Breast epithelium (tissue), 4 donors: ENCODE results near the gene CGNL1. TPM values are rescaled to one million over a fixed set of nuclear protein-coding genes. Genes with fewer than 3 reads are reported as not detected.

Experiments used
- DNase-seq, 2 donors: peaks; one replicate each; pipeline ENCODE4 v3.0.0-alpha.2; 2019; ENCODE audit warnings: low spot score in 2 of 2
- H3K27ac ChIP-seq, 2 donors: fragments of 200-600 bp; sonication (generic) in 1 of 2; one replicate each; pipeline ENCODE4 v1.5.1; 2016 to 2019; ENCODE audit warnings: mild to moderate bottlenecking in 1 of 2
- H3K27me3 ChIP-seq, 2 donors: fragments of 200-600 bp; sonication (generic) in 1 of 2; one replicate each; pipeline versions ENCODE4 v1.5.1 to v1.6.0; 2017 to 2019; ENCODE audit warnings: control low read depth in 1 of 2, mild to moderate bottlenecking in 1 of 2
- H3K36me3 ChIP-seq: fragments of 200-600 bp; one replicate; pipeline ENCODE4 v1.5.1; 2019
- H3K4me1 ChIP-seq, 2 donors: fragments of 200-600 bp; sonication (generic); one replicate each; pipeline ENCODE4 v1.5.1; 2016 to 2019; ENCODE audit warnings: control low read depth in 1 of 2
- H3K4me3 ChIP-seq, 3 donors: fragments of 200-600 bp; sonication (generic); 1 replicate in 2 of 3; 2 replicates in 1 of 3; pipeline ENCODE4 v1.5.1; 2016 to 2019; ENCODE audit warnings: mild to moderate bottlenecking in 3 of 3, moderate library complexity in 2 of 3
- H3K9me3 ChIP-seq, 2 donors: fragments of 200-600 bp; sonication (generic) in 1 of 2; one replicate each; pipeline ENCODE4 v1.5.1; 2016 to 2019; ENCODE audit warnings: control low read depth in 1 of 2
- CTCF ChIP-seq, 3 donors: fragments of 450-650 bp; IDR thresholded peaks; one replicate each; pipeline ENCODE4 v1.5.1; 2016 to 2017; ENCODE audit warnings: antibody characterized with exemption in 3 of 3, mild to moderate bottlenecking in 3 of 3, moderate library complexity in 3 of 3
- POLR2A ChIP-seq: fragments of 450-650 bp; IDR thresholded peaks from one replicate; pipeline ENCODE4 v1.6.1; 2016; ENCODE audit warnings: antibody characterized with exemption, mild to moderate bottlenecking, moderate library complexity
- POLR2AphosphoS5 ChIP-seq, 3 donors: sonication (generic); formaldehyde crosslinking; IDR thresholded peaks; one replicate each; pipeline ENCODE4 v1.6.1; 2017; ENCODE audit warnings: antibody characterized with exemption in 3 of 3
- intact Hi-C: fragments of 100-400 bp; cut with DNase I; formaldehyde crosslinking; loops from one replicate; pipeline ENCODE4 v1.15.1; 2023; ENCODE audit warnings: low total_unique reads
- total RNA-seq, 3 donors: library from RNA; depleted of rRNA; stranded (reverse); fragments of >200 nt; gene quantifications; one replicate each; pipeline ENCODE4 v1.1.0, GENCODE V29; 2016

CGNL1 gene
- total RNA-seq, 3 donors from 2014 or later, result 5.4 to 24.9 (median 18.4) TPM

DNA sequence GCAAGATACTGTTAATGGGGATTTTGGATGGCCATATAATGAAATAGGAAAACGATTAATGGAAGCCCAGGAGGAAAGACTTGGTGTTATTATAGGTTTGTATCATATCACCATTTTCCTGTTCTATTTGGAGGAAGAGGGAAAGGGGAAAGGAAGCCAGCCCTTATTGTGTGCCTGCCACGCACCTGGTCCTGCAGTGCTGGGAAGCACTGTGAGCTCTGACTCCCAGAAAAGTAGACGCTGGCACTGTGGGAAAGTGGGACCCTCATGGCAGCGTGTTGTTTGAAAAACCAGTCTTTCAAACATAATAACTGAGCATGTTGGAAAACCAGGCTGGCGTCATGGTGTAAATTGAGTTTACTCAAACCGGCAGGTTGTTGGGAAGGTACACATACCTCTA, 22.0 kb downstream of the CGNL1 start:
- no peak for DNase-seq
- Histone ChIP-seq H3K4me3 (no peak overlapping the region), H3K36me3 (no peaks in the 10 kb centered on the region), H3K9me3 (no peaks in the 10 kb centered on the region), H3K27ac (no peak overlapping the region), H3K4me1 (no peaks in the 10 kb centered on the region), H3K27me3 (no peaks in the 10 kb centered on the region)
- intact Hi-C loops, result no loop called here
- TF ChIP-seq POLR2A, result no peak
- TF ChIP-seq POLR2AphosphoS5 (IDR thresholded peaks at IDR 0.05), result no peak
- no peak for TF ChIP-seq CTCF (IDR thresholded peaks at IDR 0.05)

DNA sequence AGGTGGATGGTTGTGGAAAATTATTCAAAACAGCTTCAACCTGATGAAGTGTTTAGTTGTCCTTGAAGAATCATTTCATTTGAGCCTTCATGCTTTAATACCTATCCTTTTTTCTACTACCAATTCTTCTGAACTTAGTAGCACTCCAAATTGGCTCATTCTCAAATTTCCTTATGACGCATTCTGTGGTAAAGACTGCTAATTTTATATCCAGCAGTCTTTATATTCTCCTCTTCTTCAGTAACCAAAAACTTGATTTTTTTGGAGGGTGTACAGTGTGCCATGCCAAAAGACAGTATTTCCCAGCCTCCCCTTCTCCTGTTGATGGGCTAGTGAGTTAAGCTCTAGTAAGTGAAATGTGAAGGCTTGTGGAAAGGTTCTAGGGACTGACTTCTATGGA, 25.2 kb downstream of the CGNL1 start:
- Histone ChIP-seq H3K36me3 (no peaks in the 10 kb centered on the region), H3K9me3 (no peaks in the 10 kb centered on the region), H3K4me3 (no peak overlapping the region), H3K27ac (no peak overlapping the region), H3K27me3 (no peaks in the 10 kb centered on the region), H3K4me1 (no peaks in the 10 kb centered on the region)
- intact Hi-C loops, result no loop called here
- TF ChIP-seq POLR2AphosphoS5 (IDR thresholded peaks at IDR 0.05), result no peak
- TF ChIP-seq CTCF (IDR thresholded peaks at IDR 0.05), result no peak
- TF ChIP-seq POLR2A, result no peak
- no peak for DNase-seq

DNA sequence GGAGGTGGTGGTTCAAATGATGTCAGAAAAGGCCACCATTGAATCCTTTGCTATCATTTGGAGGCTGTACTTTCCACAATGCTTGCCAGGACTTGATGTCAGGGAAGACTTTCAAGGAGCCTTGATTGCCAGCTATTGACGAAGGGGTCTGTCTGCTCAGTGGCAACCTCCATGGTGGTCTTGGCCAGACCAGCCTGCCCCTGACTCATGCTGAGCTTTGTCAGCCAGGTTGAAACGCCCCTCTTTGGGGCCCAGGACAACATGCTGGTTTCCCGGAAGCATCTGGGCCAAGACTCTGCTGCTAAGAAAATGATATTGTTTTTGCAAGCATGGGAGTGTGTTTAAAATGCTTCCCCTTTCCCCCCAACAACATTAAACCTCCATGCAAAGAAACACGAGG, 26.7 kb downstream of the CGNL1 start:
- intact Hi-C loops, result no loop called here
- Histone ChIP-seq H3K27me3 (no peaks in the 10 kb centered on the region), H3K9me3 (no peaks in the 10 kb centered on the region), H3K36me3 (no peaks in the 10 kb centered on the region), H3K4me3 (no peak overlapping the region), H3K27ac (no peak overlapping the region), H3K4me1 (no peaks in the 10 kb centered on the region)
- DNase-seq, result no peak
- TF ChIP-seq POLR2AphosphoS5 (IDR thresholded peaks at IDR 0.05) (no peak), CTCF (IDR thresholded peaks at IDR 0.05) (no peak), POLR2A (no peak)

DNA sequence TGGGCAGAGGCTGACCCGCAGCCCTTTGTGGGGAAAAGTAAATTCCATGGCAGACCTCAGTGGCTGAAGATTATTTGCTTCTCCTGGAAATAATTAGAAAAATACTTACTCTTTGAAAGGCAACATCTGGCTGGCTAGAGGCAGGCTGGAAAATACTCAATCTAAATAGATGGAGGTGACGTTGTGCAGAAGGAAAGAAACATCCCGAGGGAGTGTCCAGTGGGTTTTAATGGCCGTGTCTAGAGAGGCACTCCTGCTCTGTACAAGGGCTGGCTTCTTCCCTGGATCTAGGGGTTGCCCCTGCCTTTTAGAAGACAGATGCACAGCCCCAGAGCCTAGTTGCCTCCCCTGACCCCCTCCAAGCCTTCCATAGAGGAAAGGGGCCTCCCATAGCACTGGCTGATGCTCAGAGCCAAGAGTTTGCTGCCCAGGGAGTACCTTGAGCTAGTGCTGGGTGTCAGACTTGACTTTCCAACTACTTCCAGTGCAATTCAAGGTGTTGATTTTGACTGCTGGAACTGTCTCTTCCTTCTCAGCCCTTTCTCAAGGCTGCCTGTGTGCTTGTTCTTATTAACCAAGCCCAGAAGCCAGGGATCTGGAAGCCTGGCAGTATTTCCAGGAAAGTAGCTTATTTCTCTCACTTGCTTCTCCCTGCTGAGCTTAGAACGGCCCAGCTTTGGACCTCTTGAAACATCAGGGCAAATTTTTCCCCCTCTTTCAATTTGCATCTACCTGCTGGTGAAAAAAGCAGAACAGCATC, 27.4 kb downstream of the CGNL1 start:
- no peaks in the 10 kb centered on the region for H3K27me3 ChIP-seq
- no peaks in the 10 kb centered on the region for H3K9me3 ChIP-seq
- H3K36me3 ChIP-seq, result no peaks in the 10 kb centered on the region
- H3K4me1 ChIP-seq, result no peaks in the 10 kb centered on the region
- H3K4me3 ChIP-seq, result no peak overlapping the region
- DNase-seq, result no peak
- TF ChIP-seq CTCF (IDR thresholded peaks at IDR 0.05), result no peak
- no peak for TF ChIP-seq POLR2A
- TF ChIP-seq POLR2AphosphoS5 (IDR thresholded peaks at IDR 0.05), result no peak
- intact Hi-C loops, result no loop called here
- H3K27ac ChIP-seq, result no peak overlapping the region

DNA sequence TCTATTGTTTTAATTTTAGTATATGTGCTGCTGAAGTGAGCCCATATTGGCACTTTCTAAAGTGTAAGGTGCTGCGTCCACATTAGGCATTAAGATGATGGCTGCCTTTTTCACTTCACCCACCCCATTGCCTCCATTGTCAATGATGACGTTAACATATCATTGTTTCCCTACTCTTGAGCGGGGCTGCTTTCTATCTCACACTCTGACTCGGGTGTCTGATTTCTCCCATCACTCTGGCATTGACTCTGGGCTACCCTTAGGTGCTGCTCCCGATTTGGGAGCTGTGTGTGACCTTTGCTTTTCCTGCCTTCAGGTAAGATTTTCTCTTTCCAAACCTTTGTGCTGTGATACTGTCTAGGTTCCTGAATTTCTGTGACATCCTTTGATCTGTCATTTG, 28.8 kb downstream of the CGNL1 start:
- H3K4me1 ChIP-seq, result no peaks in the 10 kb centered on the region
- no peak overlapping the region for H3K4me3 ChIP-seq
- DNase-seq, result no peak
- no peaks in the 10 kb centered on the region for H3K27me3 ChIP-seq
- no peaks in the 10 kb centered on the region for H3K9me3 ChIP-seq
- H3K27ac ChIP-seq, result no peak overlapping the region
- intact Hi-C loops, result no loop called here
- no peak for TF ChIP-seq CTCF (IDR thresholded peaks at IDR 0.05)
- no peak for TF ChIP-seq POLR2AphosphoS5 (IDR thresholded peaks at IDR 0.05)
- TF ChIP-seq POLR2A, result no peak
- H3K36me3 ChIP-seq, result no peaks in the 10 kb centered on the region
